Measurements from ENCODE around the gene PWWP2A.
A peak's percentile ranks its signal among the peaks of the same experiment; 100 is the strongest.

The PWWP2A gene

GRCh38 chr5:160133071-160133917, 14.0 kb upstream of the PWWP2A start:
- DNase-seq (ENCODE audit: low read depth in 2 of 2): no peak

- no peak for DNase-seq (ENCODE audit: low read depth in 2 of 2)
Measured at GRCh38 chr5:160129841-160130240, 10.6 kb upstream of the PWWP2A start.

- no peak for DNase-seq (ENCODE audit: low read depth in 2 of 2)
Measured at GRCh38 chr5:160128632-160129031, 9.4 kb upstream of the PWWP2A start.

GRCh38 chr5:160119905-160120266, 636 bp upstream of the PWWP2A start:
- DNase-seq (ENCODE audit: low read depth in 2 of 2): no peak

- peak; percentile 13 to 52 for DNase-seq (ENCODE audit: low read depth in 2 of 2)
Measured at GRCh38 chr5:160118349-160119141, 705 bp downstream of the PWWP2A start.

- DNase-seq (ENCODE audit: low read depth in 2 of 2): no peak
Measured at GRCh38 chr5:160116991-160117390, 2.3 kb downstream of the PWWP2A start.

GRCh38 chr5:160108124-160108523, 11.1 kb downstream of the PWWP2A start:
- DNase-seq (ENCODE audit: low read depth in 2 of 2): no peak

GRCh38 chr5:160105686-160106360, 13.4 kb downstream of the PWWP2A start:
- no peak for DNase-seq (ENCODE audit: low read depth in 2 of 2)

- no peak for DNase-seq (ENCODE audit: low read depth in 2 of 2)
Measured at GRCh38 chr5:160097991-160098390, 21.3 kb downstream of the PWWP2A start.

GRCh38 chr5:160096178-160096577, 23.1 kb downstream of the PWWP2A start:
- DNase-seq (ENCODE audit: low read depth in 2 of 2): no peak

- no peak for DNase-seq (ENCODE audit: low read depth in 2 of 2)
Measured at GRCh38 chr5:160092960-160093707, 26.1 kb downstream of the PWWP2A start.

- no peak for DNase-seq (ENCODE audit: low read depth in 2 of 2)
Measured at GRCh38 chr5:160092514-160092913, 26.7 kb downstream of the PWWP2A start.

GRCh38 chr5:160090059-160090458, 29.2 kb downstream of the PWWP2A start:
- DNase-seq (ENCODE audit: low read depth in 2 of 2): no peak

- DNase-seq (ENCODE audit: low read depth in 2 of 2): no peak
Measured at GRCh38 chr5:160089531-160089930, 29.7 kb downstream of the PWWP2A start.

GRCh38 chr5:160088805-160089204, 30.4 kb downstream of the PWWP2A start:
- DNase-seq (ENCODE audit: low read depth in 2 of 2): no peak

- no peak for DNase-seq (ENCODE audit: low read depth in 2 of 2)
Measured at GRCh38 chr5:160087199-160087598, 32.1 kb downstream of the PWWP2A start.

GRCh38 chr5:160084144-160084543, 35.1 kb downstream of the PWWP2A start:
- DNase-seq (ENCODE audit: low read depth in 2 of 2): no peak

GRCh38 chr5:160083501-160083900, 35.7 kb downstream of the PWWP2A start:
- no peak for DNase-seq (ENCODE audit: low read depth in 2 of 2)

GRCh38 chr5:160082614-160083500, 36.4 kb downstream of the PWWP2A start:
- no peak for DNase-seq (ENCODE audit: low read depth in 2 of 2)

- DNase-seq (ENCODE audit: low read depth in 2 of 2): no peak
Measured at GRCh38 chr5:160081495-160081894, 37.8 kb downstream of the PWWP2A start.

GRCh38 chr5:160079753-160080152, 39.5 kb downstream of the PWWP2A start:
- DNase-seq (ENCODE audit: low read depth in 2 of 2): no peak
